ENCODE data around the gene KRT12. TPM values are rescaled to one million over a fixed set of nuclear protein-coding genes. Genes with fewer than 3 reads are reported as not detected.

Gene KRT12
- polyA plus RNA-seq, 12 donors: 0.07 to 2.8 (median 0.31) TPM; not detected in 5

- DNase-seq: no peak
Observed at GRCh38 chr17:40846515-40847144, 20.4 kb downstream of the KRT12 start.

GRCh38 chr17:40844671-40845107, 22.3 kb downstream of the KRT12 start:
- DNase-seq: no peak

- DNase-seq: no peak
Observed at GRCh38 chr17:40843242-40843641, 23.8 kb downstream of the KRT12 start.

GRCh38 chr17:40841246-40841645, 25.8 kb downstream of the KRT12 start:
- DNase-seq: peak; percentile 14

- no peak for DNase-seq
Observed at GRCh38 chr17:40839194-40839593, 27.8 kb downstream of the KRT12 start.

- DNase-seq: no peak
Observed at GRCh38 chr17:40836020-40836419, 31.0 kb downstream of the KRT12 start.

GRCh38 chr17:40833882-40834281, 33.1 kb downstream of the KRT12 start:
- no peak for DNase-seq

GRCh38 chr17:40832840-40833239, 34.2 kb downstream of the KRT12 start:
- no peak for DNase-seq

GRCh38 chr17:40830085-40830776, 36.8 kb downstream of the KRT12 start:
- no peak for DNase-seq

- no peak for DNase-seq
Observed at GRCh38 chr17:40828454-40829044, 38.5 kb downstream of the KRT12 start.

GRCh38 chr17:40827746-40828453, 39.1 kb downstream of the KRT12 start:
- DNase-seq: no peak

- no peak for DNase-seq
Observed at GRCh38 chr17:40825599-40825998, 41.4 kb downstream of the KRT12 start.

GRCh38 chr17:40824015-40824832, 42.8 kb downstream of the KRT12 start:
- no peak for DNase-seq

- DNase-seq: no peak
Observed at GRCh38 chr17:40822132-40822812, 44.8 kb downstream of the KRT12 start, which contains the start of gene KRT10. TSS of gene KRT10 (minus strand) at chr17:40822614. CDS start at chr17:40822585, 29 bp downstream.

GRCh38 chr17:40821536-40821935, 45.5 kb downstream of the KRT12 start:
- no peak for DNase-seq

GRCh38 chr17:40820228-40820838, 46.7 kb downstream of the KRT12 start:
- no peak for DNase-seq

- peak; percentile 26 for DNase-seq
Observed at GRCh38 chr17:40819528-40820125, 47.4 kb downstream of the KRT12 start.

GRCh38 chr17:40818733-40819527, 48.1 kb downstream of the KRT12 start:
- peak; percentile 79 for DNase-seq

- DNase-seq: peak; percentile 6
Observed at GRCh38 chr17:40818343-40818732, 48.7 kb downstream of the KRT12 start.

Data from muscle of arm (tissue), 12 donors.